ENCODE data around the gene RBL2.

RBL2 gene

DNA sequence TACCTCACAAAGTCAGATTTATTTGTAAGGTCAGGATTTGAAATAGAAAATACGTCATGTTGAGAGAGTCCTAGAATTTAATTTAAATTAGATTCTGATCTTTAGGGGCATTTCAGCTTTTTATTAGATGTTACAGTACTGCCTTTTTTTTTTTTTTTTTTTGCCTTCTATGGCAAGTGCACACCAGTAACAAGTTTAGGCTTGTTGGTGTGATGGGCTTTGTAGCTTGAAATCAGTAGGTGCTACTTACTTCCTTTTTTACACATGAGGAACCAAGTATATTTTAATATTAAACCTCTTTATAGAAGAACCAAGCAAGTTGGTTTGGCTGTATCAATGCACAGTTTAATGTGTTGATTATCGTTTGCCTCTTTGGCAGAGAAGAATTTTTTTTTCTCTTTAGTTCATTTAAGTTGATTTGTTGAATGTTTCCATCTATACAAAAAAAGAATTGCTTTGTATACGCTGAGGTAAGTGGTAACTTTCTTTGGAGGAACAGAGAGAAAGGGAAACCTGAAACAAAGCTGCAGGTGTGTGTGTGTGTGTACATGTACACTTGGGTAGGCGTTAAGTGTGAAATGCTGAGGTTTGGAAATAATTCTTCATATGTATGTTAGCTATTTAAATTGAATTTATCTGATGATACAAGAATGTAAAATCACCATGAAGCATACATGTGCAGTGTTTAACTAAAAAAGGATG, 15.7 kb downstream of the RBL2 start:
- DNase-seq, result peak in 1 of 2 donors; percentile 16

DNA sequence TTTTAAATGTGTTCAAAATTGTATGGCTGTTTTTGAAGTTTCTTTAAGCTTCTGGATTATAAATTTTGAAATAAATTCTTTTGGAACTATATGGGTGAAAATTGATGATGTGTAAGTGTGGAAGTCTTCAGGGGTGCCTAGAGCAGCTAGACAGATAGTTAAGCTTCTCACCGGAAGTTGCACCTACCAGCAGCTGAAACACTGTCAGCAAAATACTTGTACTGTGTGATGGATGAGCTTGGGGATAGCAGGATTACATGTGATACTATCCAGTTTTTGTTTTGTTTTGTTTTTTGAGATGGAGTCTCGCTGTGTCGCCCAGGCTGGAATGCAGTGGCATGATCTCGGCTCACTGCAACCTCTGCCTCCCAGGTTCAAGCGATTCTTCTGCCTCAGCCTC, 19.7 kb downstream of the RBL2 start:
- peak; percentile 21 to 52 for DNase-seq

DNA sequence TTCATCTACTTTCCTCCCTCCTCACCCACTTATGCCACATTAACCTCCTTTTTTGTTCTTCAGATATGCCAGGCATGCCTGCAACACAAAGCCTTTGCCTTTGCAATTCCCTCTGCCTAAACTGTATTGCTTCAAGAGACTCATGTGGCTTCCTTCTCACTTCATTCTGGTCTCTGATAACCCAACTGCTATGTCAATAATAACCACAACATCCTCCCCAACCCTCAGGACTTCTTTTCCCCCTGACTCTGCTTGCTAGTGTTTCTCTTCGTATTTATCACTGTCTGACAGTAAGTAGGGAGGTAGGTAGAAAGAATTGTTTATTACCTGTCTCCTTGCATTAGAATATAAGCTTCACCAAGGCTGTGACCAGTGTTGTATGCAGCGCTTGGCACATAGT, 22.4 kb downstream of the RBL2 start:
- peak; percentile 38 to 78 for DNase-seq

DNA sequence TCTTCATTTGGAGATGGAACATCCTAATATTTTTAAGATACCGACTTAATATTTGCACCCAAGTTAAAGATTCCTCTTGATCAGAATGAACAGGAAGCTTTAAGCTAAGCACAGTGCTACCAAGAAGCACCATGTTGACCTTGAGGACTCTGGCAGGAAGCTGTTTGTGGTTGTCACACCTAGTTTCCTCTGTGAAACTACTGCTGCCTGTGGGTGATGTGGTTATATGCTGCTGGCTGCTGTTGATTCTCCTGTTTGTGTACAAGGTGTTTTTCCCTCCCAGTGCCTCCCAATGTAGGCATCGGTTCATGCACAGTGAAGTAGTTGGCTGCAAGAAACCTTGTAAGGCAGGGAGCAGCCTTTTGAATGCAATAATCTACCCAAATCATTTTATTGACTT, 23.4 kb downstream of the RBL2 start:
- DNase-seq, result peak; percentile 82 to 87

DNA sequence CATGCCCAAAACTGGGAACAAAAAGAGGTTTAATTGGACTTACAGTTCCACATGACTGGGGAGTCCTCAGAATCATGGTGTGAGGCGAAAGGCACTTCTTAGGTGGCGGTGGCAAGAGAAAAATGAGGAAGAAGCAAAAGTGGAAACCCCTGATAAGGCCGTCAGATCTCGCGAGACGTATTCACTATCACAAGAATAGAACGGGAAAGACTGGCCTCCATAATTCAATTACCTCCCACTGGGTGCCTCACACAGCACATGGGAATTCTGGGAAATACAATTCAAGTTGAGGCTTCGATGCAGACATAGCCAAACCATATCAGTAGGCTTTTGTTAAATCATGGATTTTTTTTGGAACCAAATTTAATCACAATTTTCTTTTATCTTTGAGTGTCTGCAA, 24.4 kb downstream of the RBL2 start:
- DNase-seq, result no peak

DNA sequence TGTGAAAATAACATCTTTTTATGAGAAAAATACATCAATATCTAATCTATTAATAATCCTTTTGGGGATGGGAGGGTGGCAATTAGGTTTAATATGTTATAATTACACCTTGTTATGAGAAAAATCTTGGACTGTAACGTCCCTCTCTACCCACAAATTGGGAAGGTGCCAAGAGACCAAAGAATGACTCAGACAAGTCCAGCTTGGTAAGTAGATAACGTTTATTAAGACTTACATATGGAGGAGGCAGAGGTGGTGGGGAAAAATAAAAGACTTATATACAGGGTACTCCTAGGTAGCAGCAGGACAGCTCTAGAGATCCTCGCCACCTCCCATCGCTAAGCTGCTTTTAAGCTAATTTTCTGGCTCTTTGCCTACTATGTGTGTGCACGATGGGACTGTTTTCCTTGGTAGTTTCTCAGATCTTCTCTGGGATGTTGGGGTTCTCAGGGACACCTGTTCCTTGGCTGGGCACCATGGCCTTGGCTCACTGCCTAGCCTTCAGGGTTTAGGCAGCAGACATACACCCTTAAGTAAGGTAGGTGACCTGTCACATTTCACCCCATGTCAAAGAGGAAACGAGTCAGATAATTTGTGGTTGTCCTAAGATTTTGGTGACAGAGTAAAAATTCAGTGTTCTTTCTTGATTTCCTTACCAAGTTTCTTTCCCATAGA, 31.5 kb downstream of the RBL2 start:
- no peak for DNase-seq

DNA sequence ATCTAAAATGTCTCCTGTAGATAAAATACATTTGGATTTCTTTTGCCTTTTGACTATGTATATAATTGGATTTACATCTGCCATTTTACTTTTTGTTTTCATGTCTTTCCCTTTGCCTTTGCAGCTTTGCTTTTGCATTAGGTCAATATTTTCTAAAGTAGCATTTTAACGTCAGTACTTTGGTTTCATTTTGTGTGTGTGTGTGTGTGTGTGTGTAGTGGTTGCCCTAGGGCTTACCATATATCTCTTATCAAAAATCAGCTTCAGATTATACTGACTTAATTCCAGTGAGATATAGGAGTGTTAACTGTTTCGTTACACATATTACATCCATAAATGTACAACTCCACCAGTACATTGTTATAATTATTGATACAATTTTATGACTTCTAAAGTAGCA, 42.6 kb downstream of the RBL2 start:
- DNase-seq, result peak in 1 of 2 donors; percentile 20

DNA sequence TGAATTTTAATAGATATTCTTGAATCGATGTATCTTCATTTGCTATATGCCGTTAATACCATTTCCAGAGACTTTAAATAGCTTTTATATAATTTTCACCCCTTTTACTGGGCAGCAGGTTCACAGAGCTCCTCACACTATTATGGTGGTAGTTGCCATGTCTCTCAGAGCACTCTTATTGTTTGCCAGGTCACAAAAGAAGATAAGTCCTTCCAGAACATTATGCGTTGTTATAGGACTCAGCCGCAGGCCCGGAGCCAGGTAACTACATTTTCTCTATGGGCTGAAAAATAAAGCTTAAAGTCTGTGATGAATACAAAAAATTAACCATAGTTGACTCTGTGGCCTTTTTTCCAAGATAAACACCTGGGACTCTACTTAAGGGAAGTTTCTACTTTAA, 44.7 kb downstream of the RBL2 start:
- no peak for DNase-seq

DNA sequence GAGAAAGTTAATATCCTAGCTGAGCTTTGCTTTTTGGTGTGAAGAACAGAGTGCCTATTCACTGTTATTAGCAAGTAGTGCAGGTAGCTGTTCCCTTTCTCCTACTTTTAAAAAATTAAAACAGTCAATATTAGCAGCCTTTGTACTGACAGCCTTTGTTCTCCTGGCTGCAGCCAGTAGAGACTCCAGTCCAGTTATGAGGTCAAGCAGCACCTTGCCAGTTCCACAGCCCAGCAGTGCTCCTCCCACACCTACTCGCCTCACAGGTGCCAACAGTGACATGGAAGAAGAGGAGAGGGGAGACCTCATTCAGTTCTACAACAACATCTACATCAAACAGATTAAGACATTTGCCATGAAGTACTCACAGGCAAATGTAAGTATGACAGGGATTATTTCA, 46.1 kb downstream of the RBL2 start:
- DNase-seq, result no peak

DNA sequence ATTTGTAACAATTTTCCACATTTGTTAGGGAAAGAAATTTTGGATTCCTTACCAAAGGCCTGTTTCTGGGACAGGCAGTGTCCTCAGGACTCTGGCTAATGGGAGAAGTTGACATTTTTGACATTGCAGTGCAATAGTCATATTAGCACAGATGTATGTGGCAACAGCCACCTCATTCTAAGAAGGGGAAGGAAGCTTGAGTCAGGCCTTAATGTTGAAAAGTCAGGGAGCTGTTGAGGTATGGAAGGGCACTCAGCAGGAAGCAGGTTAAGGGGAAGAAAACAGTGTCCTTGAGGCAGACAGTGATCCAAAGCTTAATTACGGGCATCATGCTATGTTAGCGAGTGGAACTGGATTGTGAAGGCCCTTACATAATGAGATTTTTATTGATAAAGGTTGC, 47.9 kb downstream of the RBL2 start:
- DNase-seq, result peak in 1 of 2 donors; percentile 30

DNA sequence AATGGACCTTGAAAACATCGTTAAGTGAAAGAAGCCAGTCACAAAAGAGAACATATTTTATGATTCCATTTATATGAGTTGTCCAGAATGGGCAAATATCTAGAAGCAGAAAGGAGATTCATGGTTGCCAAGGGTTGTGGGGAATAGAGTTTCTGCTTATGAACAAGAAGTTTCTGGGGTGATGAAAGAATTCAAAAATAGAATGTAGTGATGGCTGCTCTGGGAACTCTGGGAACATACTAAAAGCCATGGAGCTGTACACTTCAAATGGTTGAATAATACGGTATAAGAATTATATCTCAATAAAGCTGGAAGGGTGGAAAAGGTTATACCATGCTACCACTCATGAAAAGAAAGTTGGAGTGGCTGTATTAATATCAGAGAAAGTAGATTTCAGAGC, 50.3 kb downstream of the RBL2 start:
- DNase-seq, result no peak

DNA sequence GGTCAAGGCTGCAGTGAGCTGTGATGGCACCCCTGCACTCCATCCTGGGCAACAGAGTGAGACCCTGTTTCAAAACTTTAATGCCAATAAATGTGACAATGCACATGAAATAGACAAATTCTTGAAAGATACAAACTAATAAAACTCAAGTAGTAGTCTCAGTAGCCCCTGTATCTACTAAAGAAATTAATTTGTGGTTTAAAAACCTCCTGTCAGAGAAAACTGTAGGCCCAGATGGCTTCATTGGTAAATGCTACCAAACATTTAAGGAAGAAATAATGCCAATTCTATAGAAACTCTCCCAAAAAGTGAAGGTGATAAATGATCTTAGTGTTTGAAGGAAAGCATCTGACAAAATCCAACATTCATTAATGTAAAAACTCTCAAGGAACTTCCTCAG, 52.0 kb downstream of the RBL2 start:
- DNase-seq, result peak in 1 of 2 donors; percentile 21

DNA sequence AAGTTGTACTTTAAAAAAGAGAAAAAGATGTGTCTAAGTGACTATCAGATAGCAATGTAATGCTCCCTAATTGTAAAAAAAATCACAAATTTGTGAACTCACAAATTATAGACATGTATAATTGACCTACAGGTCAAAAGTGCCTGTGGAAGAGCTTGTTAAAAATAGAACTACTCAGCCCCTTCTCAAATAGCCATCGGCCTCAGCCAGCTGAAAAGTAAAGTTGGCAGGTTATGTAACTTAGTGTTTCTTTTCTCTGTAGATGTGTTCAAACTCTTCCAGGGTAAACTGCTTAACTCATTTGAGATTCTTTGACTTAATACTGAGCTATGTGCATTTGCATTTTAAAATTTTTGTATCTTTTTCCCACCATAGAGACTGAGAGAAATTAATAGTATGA, 55.5 kb downstream of the RBL2 start:
- DNase-seq, result no peak

DNA sequence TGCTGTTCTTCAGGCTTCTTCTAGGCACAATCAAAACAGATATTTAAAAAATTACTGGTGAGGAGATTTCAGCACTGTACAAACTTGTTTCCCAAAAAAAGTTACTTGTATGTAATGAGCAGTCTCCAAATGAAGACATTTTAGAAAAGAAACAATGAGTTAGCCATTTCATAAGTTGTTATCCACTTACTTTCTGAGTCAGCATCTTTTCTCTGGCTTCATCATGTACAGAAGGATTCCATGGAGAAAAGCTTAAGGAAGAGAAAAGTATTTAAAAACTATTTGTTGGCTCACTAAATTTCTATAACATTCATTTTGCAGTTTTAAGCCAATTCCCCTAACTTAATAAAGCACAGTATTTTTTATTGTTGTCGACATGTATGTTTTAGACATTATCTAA, 58.2 kb downstream of the RBL2 start:
- no peak for DNase-seq

DNA sequence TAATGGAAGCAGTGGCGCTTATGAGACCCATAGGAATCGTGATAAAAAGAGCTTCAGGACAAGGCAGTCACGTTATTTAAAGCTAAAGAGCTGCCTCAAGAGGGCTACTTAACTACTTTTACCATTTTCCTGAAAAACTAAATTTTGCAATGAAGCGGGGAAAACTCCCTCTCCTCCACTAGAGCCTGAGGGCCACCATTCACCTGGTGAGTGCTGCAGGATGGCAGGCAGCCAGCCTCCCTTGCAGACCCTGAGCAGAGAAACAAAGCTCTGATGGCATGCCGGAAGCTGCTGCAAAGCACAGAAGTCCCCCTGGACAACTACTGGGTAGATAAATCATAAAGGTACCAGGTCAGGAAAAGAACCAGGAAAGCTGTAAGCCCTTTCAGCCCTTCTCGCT, 60.4 kb downstream of the RBL2 start:
- DNase-seq, result no peak

DNA sequence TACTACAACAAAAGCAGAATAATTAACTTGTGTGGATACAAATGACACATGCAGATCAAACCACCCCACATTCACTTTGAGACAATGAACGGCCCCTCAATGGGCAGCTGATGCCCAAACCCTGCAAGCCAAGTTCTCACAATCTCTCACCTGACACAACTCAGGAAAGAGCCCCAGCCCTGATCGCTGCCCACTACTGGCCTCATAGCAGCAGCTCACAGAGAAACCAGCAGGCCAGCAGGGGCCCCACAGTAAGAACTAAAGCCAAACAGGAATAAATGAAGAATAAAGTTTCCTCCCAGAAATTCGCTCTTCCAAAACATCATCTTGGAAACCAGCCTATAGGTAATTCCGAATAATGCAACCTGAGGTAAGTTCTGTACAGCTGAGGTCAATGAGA, 61.1 kb downstream of the RBL2 start:
- DNase-seq, result no peak

DNA sequence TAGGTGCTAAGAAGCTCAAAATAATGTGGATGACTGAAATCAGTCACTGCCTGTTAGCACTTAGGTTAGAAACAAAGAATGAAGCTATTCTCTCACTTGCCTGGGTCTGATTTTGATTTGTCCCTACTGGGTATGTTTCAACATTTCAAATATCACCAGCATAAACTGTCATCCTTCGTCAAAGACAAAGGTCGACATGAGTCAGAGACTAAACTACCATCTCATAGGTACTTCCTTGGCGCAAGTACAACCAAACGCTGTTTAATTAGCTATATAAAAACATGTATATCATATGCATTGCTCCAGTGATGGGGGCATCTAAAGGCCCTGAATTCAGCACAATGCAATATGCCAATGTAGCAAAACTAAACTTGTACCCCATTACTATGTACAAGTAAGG, 64.7 kb downstream of the RBL2 start:
- no peak for DNase-seq

DNA sequence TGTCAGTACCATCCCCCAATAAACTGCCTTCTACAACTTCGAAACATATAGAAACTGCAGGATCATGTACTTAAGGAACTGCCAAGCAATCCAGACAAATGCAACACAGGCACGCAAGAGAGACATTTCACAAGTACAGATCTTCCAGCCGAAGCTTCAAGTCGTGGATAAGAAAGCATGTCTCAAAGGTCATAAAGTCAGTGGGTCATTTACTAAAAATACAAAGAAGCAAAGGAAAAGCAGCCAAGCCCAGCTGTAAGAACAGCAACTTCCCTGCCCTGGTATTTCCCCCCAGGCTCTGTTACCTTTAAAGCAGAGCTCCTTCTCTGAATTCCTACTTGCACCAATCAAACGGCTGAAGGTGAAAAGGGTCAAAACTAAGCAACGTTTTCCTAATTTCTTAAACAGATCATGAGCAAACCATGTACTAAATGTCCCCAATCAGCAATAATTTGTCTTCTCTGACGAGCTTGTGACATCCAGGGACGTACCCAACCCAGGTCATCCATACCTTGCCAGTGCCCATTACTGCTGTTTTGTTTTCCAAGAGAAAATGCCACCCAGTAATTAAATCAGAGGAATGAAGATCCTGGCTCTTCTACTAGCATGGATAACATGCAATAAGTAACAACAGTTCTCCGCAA, 67.1 kb downstream of the RBL2 start:
- DNase-seq, result no peak

DNA sequence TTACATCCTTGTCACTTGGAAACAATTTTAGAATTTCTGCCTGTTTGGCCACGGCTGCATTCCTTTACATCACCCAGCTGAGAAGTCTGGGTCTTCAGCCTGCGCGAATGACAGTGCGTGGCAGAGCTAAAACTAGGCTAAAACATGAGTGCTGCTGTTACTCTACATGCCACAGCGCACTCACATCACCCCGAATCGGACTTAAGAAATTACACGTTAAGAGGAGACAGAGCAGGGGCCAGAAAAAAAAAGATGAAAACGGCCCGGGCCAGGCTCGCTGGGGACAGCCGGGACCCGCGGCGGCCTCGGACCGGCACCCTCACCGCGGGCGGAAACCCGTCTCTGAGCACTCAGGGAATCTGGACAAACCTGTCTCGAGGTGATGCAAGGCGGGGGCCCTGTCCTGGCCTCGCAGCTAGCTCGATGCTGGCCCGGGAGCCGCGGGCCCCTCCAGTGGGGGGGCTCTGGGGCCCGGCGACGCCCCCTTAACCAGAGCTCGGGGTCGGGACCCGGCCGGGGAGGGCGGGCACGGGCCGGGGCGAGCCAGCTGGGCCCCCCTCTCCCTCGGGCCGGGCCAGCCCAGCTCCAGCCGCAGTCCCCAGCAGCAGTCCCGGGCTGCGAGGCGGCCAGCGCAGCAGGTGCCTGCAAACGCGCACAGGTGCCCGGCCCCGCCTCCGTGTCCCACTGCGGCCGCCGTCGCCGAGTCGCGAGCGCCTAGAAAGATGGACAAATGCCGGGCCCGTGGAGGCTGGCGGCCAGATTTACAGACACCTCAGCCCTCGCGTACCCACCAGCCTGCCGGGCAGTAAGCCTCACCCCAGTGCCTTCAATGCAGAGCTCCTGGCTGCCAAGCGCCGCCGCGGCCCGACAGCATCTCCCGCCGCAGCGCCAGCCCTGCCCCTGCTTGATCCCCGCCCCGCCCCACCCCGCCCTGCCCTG, 68.3 kb downstream of the RBL2 start, which contains the start of gene AKTIP:
Gene AKTIP, minus strand, starts transcription at position 879 of the 939 bp plus-strand sequence. CDS start 2,950 bp downstream, outside the sequence.
- DNase-seq, result peak in 1 of 2 donors; percentile 27

DNA sequence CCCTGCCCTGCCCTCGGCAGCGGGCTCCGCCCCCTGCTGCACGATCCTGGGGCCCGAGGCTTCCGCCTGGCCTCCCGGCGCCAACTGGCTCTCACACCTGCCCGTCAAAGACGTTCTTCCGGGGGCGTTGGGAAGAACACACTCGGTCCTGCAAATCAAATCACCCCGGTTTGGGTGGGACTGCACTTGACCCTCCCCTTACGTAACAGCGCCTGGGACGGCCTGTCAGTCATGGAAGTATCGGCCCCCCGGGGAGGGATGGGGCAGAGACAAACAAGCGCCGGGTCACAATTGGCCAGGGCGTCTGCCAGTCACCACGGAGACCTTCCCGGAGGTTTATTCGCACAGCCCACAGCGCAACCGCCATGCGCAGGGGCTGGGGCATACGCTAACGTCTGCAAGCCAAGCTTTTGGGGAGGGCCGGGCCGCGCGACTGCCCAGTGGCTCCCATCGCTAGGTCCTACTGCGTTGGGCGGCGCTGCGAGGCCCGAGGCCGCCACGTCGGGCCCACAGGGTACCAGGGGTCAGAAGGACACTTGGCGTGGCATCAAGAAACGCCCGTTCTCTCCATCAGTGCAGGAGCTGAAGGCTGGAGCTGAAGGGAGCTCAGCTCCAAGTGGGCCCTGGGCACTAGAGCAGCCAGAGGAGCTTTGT, 69.1 kb downstream of the RBL2 start:
- DNase-seq, result peak; percentile 100

DNA sequence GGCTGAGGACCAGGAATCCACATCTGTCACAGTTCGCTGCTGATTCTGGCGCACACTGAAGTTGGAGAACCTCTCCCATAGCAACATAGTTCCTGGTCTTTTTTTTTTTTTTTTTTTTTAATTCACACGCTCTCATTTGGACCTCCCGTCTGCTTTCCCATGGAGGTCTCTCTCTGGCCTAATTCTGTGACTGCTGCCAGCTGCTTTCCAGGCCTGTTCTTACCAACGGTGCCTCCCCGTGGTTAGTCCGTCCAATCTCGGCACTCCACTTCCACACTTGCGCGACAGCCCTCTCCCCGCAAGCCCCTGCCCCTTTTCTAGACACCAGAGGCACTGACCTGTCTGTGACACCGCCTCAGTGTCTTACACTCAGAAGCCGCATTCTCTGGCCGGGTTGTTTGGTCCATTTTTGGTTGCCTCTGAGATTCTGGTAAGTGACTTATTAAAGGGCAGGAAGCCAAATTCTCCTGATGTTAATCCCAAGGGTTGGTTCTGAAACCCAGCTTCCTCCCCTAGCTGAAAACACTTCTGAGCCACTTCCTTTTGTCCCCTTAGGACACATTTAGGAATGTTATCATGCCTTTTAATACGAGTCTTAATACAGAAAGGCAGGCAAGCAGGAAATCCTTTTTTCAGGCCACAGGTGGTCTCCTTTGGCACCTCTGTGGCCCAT, 69.9 kb downstream of the RBL2 start:
- DNase-seq, result peak; percentile 36

DNA sequence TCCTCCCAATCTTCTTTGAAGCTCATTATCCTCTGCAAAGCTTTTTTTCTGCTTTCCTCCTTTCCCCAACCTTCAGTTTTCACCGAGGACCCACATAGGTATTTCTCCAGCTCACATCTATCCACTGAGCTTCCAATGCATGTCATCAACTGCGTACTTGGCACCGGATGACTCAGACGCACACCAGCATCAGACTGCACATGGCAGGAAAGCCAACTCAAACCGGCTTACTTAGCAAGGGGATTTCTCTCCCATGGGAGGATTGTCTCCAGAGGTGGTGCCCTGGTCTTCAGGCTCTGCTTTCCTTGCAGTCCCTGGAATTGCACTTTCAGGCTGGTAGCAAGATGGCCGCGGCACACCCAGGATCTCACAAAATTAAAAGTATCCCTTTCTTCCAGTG, 70.4 kb downstream of the RBL2 start:
- peak in 1 of 2 donors; percentile 25 for DNase-seq
